Testis (tissue), 3 donors: ENCODE results near the gene ZAR1. TPM values are rescaled to one million over a fixed set of nuclear protein-coding genes. Genes with fewer than 3 reads are reported as not detected.

Experiments
- DNase-seq: peaks from one replicate; pipeline ENCODE4 v3.0.0-alpha.2; 2019
- H3K27ac ChIP-seq, 2 donors: fragments of 200-600 bp; sonication (generic); one replicate each; pipeline ENCODE4 v1.5.1; 2019
- H3K27me3 ChIP-seq: fragments of 200-600 bp; sonication (generic); one replicate; pipeline ENCODE4 v1.5.1; 2019
- H3K36me3 ChIP-seq: fragments of 200-600 bp; sonication (generic); one replicate; pipeline ENCODE4 v1.5.1; 2017; ENCODE audit warnings: low read depth; ENCODE audit errors: missing control alignments
- H3K4me1 ChIP-seq: fragments of 200-600 bp; sonication (generic); one replicate; pipeline ENCODE4 v1.5.1; 2019
- H3K4me3 ChIP-seq, 2 donors: fragments of 200-600 bp; sonication (generic); one replicate each; pipeline ENCODE4 v1.5.1; 2017 to 2019
- H3K9me3 ChIP-seq: fragments of 200-600 bp; sonication (generic); one replicate; pipeline ENCODE4 v1.5.1; 2017
- POLR2A ChIP-seq: fragments of 450-650 bp; IDR thresholded peaks from one replicate; pipeline ENCODE4 v1.6.1; 2017; ENCODE audit warnings: antibody characterized with exemption, mild to moderate bottlenecking, moderate library complexity
- WGBS, 2 donors: methylation state at CpG; one replicate each; pipeline ENCODE4 v1.1.5; 2018; 5-methylcytosine and 5-hydroxymethylcytosine counted together
- intact Hi-C: fragments of 100-400 bp; cut with DNase I; formaldehyde crosslinking; loops from one replicate; pipeline ENCODE4 v1.15.1; 2023; ENCODE audit warnings: low total_unique reads
- polyA plus RNA-seq: library from polyadenylated mRNA; stranded (reverse); fragments of 350-450 nt; fragmentation: Illumina TruSeq; extraction: RNeasy Lipid Tissue Mini Kit (QIAGEN cat#74804); gene quantifications from one replicate; pipeline ENCODE4 v1.2.3, GENCODE V29; 2014; ENCODE audit warnings: low read depth, low replicate concordance; ENCODE audit not compliant: insufficient read depth
- total RNA-seq, 2 donors: library from RNA; depleted of rRNA; stranded (reverse); fragments of >200 nt; gene quantifications; one replicate each; pipeline ENCODE4 v1.2.3, GENCODE V29; 2016
- TF ChIP-seq, protein P1 (sequence below), 3 experiments: fragments of 450-650 bp in 2 of 3; fragments of 200-600 bp in 1 of 3; sonication (generic) in 1 of 3; IDR thresholded peaks; one replicate each; pipeline ENCODE4 v1.5.1; 2016 to 2019; ENCODE audit warnings: antibody characterized with exemption in 3 of 3, mild to moderate bottlenecking in 2 of 3, moderate library complexity in 1 of 3

Gene ZAR1
- total and polyA plus RNA-seq, 3 donors from 2014 or later = 1.5 to 2.8 (median 2.7) TPM

DNA sequence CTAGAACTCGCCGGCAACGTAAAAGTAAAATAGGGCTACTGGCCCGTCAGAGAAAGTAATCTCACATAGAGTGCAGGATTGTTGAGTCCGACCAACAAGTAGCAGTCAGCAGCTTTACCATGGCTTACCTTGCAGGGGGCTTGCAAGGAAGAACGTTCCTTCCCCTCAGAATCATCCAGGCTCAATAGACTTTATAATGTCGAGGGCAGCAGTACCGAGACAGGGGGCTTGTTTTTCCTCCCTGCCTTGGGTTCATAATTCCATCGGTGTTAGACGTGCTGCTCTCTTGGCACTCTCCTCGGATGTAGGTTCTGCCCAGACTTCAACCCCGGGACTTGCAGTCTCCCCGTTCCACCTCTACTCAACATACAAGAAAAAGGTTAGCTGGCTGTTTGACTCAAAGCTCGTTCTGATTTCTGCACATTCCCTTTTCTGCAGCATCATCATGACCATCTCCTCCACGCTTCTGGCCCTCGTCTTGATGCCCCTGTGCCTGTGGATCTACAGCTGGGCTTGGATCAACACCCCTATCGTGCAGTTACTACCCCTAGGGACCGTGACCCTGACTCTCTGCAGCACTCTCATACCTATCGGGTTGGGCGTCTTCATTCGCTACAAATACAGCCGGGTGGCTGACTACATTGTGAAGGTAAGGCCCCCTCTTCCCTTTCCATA, 5.4 kb upstream of the ZAR1 start:
- Histone ChIP-seq H3K9me3 (no peaks in the 10 kb centered on the region), H3K27ac (no peak overlapping the region), H3K36me3 (no peaks in the 10 kb centered on the region), H3K27me3 (no peaks in the 10 kb centered on the region), H3K4me3 (no peak overlapping the region), H3K4me1 (peaks cover 3% of the 10 kb centered on the region)
- TF ChIP-seq, protein P1, sequence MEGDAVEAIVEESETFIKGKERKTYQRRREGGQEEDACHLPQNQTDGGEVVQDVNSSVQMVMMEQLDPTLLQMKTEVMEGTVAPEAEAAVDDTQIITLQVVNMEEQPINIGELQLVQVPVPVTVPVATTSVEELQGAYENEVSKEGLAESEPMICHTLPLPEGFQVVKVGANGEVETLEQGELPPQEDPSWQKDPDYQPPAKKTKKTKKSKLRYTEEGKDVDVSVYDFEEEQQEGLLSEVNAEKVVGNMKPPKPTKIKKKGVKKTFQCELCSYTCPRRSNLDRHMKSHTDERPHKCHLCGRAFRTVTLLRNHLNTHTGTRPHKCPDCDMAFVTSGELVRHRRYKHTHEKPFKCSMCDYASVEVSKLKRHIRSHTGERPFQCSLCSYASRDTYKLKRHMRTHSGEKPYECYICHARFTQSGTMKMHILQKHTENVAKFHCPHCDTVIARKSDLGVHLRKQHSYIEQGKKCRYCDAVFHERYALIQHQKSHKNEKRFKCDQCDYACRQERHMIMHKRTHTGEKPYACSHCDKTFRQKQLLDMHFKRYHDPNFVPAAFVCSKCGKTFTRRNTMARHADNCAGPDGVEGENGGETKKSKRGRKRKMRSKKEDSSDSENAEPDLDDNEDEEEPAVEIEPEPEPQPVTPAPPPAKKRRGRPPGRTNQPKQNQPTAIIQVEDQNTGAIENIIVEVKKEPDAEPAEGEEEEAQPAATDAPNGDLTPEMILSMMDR (IDR thresholded peaks at IDR 0.05) = no peak
- no peak for TF ChIP-seq POLR2A
- no peak for DNase-seq
- WGBS, 2 donors = 29 to 53% methylated on average over 22 of the region's 22 CpGs
- intact Hi-C loops = no loop called here

- H3K4me3 ChIP-seq = peak overlapping the region; percentile 37 to 43
- no peaks in the 10 kb centered on the region for H3K27me3 ChIP-seq
These were observed 405 bp upstream of the ZAR1 start for GRCh38 chr4:48489683-48490011.

DNA sequence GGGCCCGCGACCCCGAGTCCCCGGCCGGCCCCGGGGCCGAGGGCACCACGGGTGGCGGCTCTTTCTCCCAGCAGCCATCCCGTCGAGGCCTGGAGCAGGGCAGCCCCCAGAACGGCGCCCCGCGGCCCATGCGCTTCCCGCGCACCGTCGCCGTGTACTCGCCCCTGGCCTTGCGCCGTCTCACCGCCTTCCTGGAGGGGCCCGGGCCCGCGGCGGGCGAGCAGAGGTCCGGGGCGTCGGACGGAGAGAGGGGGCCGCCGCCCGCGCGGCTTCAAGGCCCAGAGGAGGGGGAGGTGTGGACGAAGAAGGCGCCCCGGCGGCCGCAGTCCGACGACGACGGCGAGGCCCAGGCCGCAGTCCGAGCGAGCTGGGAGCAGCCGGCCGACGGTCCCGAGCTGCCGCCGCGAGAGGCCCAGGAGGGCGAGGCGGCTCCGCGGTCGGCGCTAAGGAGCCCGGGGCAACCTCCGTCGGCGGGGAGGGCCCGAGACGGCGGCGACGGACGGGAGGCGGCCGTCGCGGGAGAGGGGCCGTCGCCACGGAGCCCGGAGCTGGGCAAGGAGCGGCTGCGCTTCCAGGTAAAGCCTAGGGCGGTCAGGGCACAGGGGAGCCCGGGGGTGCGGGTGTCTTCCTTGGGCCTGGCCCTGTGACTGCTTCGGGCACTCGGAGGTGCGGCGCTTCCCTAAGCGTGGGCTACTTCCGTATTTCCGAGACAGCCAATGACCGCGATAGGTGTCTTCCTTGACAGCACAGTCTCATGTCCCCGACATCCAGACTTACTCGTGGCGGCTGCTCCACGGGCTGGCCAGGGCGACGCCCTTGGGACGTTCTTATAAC, 845 bp downstream of the ZAR1 start:
- WGBS, 2 donors = 10 to 19% methylated on average over 11 to 83 of the region's 104 CpGs
- H3K27ac ChIP-seq = no peak overlapping the region
- H3K36me3 ChIP-seq = no peaks in the 10 kb centered on the region
- H3K27me3 ChIP-seq = no peaks in the 10 kb centered on the region
- no peak for TF ChIP-seq POLR2A
- TF ChIP-seq, protein P1 (IDR thresholded peaks at IDR 0.05) = no peak
- H3K4me3 ChIP-seq = peak overlapping the region; percentile 24 to 37
- no peaks in the 10 kb centered on the region for H3K4me1 ChIP-seq
- H3K9me3 ChIP-seq = no peaks in the 10 kb centered on the region
- DNase-seq = peak; percentile 20
- intact Hi-C loops = no loop called here

More at GRCh38 chr4:48489683-48490011, 405 bp upstream of the ZAR1 start:
- no peaks in the 10 kb centered on the region for H3K4me1 ChIP-seq
- no peak for DNase-seq
- TF ChIP-seq, protein P1 (IDR thresholded peaks at IDR 0.05) = no peak
- TF ChIP-seq POLR2A = no peak
- no peaks in the 10 kb centered on the region for H3K36me3 ChIP-seq
- intact Hi-C loops = no loop called here
- 20 to 29% methylated on average over 13 to 14 of the region's 14 CpGs for WGBS, 2 donors
- H3K9me3 ChIP-seq = no peaks in the 10 kb centered on the region
- H3K27ac ChIP-seq = no peak overlapping the region

GRCh38 chr4:48491514-48492176, 1.6 kb downstream of the ZAR1 start:
- no peak for DNase-seq
- intact Hi-C loops = no loop called here
- H3K36me3 ChIP-seq = no peaks in the 10 kb centered on the region
- peak overlapping the region; percentile 24 to 37 for H3K4me3 ChIP-seq
- no peaks in the 10 kb centered on the region for H3K4me1 ChIP-seq
- H3K27ac ChIP-seq = no peak overlapping the region
- H3K27me3 ChIP-seq = no peaks in the 10 kb centered on the region
- WGBS, 2 donors = 53 to 56% methylated on average over 22 to 23 of the region's 23 CpGs
- H3K9me3 ChIP-seq = no peaks in the 10 kb centered on the region
- TF ChIP-seq POLR2A = no peak

GRCh38 chr4:48493452-48494100, 3.5 kb downstream of the ZAR1 start:
- TF ChIP-seq, protein P1 (IDR thresholded peaks at IDR 0.05) = no peak
- no peak for TF ChIP-seq POLR2A
- intact Hi-C loops = no loop called here
- H3K4me1 ChIP-seq = no peaks in the 10 kb centered on the region
- no peak overlapping the region for H3K27ac ChIP-seq
- H3K27me3 ChIP-seq = no peaks in the 10 kb centered on the region
- no peaks in the 10 kb centered on the region for H3K9me3 ChIP-seq
- WGBS, 2 donors = 79 to 83% methylated on average over 4 of the region's 4 CpGs
- DNase-seq = no peak
- H3K4me3 ChIP-seq = no peak overlapping the region
- H3K36me3 ChIP-seq = no peaks in the 10 kb centered on the region
